DMS53 treated with DMSO at 0.1 percent for 48 hours (cell line): ENCODE measurements around the gene MTHFSD.

Experiments used
- DNase-seq: peaks from one replicate; lab custom pipeline; 2025; ENCODE audit not compliant: unreplicated experiment; lab: John Stamatoyannopoulos, UW

Gene MTHFSD

DNA sequence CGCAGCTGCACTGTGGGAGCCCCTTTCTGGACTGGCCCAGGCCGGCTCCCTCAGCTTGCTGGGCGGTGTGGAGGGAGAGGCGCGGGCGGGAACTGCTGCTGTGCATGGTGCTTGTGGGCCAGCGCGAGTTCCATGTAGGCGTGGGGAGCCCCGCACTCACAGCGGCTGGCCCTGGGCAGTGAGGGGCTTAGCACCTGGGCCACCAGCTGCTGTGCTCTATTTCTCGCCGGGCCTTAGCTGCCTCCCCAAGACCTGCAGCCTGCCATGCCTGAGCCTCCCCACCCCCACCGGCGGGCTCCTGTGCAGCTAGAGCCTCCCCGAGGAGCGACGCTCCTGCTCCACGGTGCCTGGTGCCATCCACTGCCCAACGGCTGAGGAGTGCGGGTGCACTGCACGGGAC, 1.7 kb downstream of the MTHFSD start:
- DNase-seq: no peak

DNA sequence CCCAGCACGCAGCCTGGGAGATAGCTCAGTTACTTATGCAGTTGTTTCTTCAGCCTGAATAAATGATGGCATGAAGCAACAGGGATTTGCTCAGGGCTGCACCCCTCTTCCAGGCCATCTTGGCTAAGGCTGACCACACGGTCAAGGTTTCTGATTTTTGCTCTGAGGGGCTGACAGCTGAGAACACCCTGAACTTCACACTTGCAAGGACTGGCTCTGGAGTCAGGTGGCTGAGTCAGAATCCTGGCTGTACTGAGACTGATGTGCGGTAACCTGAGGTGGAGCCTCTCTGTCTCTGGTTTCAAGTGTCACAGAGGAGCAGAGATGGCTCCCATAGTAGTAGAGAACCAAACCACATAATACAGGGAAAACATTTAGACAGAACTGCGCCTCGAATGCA, 4.8 kb downstream of the MTHFSD start:
- no peak for DNase-seq

DNA sequence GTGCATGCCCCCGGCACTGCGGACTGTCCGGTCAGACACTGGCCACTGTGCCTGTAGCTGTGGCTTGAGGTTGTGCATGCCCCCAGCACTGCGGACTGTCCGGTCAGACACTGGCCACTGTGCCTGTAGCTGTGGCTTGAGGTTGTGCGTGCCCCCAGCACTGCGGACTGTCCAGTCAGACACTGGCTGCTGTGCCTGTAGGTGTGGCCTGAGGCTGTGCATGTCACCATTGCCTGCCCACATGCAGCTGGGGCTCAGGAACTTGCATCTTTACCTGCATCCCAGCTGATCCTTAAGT, 5.2 kb downstream of the MTHFSD start:
- no peak for DNase-seq

DNA sequence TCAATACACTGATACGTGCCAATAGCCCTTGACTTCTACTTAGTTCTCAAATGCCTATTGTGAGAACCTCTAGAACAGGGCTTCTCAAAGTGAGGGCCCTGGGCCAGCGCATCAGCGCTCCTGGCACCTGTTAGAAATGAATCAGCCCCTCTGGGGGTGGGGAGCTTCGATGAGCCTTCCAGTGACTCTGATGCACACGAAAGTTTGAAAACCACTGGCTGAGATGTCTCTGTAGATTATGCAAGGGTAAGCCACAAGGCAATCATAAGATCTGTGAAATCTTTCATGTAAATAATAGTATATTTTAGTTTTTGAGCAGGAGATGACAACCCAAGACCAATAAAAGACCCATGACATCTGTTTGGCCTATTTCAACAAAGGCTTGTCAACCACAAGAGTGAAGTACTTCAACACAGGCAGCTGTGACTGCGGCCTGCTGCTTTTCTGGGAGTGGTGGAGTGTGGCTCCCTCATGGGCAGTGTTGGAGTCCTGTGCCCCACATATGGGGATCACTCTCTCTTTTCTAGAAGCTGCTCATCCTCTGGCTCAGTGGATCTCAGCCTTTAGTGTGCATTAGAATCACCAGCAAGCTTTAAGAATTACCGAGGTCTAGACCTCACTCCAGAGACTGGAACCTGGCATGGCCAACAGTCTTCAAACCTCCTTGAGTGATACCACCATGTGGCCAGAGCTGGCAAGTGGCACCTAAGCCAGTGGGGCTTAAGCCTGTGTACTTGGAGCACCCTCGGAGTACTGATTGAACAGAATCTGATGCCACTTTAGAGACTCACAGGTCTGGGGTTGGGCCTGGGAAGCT, 5.8 kb downstream of the MTHFSD start:
- no peak for DNase-seq

DNA sequence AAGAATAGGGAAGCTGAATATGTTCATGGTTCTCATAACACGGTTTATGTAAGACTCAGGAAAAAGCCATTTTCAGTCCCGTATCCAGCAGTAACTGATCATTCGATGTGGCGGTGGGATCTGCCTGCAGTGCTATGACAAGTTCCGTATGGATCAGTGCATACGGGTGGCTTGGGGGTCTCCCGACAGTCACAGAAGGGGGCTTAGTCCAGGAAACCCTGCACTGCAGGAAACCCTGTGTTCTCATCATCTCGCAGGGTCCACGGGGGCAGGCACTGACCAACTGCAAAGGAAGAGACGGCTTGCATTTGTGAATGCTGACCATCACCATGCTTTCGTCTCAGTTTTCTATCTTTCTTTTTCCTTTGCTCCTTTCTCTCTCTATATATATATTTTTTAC, 7.7 kb downstream of the MTHFSD start:
- DNase-seq: no peak

DNA sequence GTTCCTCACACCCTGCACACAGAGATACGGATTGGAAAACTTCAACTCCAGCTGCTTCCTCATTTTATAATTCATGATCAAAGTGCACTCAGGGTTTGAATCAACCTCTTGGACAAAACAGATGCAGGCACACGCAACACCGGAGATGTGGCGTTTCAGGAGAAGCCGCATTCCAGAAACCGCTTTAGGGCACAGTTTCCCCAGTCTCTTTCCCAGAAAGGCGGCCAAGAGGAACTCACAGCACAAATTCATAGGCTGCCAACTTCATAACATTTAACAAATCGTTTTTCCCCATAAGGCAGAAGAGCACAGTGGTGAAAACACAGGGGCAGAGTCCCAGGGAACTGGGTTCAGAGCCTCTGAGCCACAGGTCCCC, 8.4 kb downstream of the MTHFSD start:
- DNase-seq: no peak

DNA sequence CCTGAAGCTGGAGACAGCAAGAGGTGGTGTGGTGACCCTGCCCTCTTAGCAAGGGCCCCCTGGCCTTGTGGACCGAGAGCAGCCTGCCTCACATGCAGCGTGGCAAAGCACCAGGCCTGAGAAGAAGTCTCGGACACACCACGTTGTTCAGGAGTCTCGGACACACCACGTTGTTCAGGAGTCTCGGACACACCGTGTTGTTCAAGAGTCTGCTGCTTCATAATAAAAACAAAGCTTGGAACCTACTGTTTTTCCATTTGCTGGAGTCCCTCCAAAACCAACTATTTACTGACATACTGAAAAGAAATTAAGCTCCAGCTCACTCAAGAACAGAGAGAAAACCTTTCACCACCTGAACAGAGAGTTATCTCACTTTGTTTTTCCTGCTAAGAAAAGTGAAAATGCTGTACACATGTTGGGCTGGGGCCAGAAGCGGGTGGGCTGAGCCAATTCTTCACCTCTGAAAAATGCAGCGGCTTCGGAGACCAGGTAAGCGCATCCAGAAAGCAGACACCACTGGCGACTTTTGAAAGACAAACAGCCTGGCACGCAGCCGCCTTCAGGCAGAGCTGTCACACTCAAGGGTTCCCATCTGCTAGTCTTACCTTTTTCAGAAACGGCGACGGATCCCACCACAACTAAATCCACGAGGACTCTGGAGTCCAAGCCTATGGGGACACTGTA, 8.9 kb downstream of the MTHFSD start:
- DNase-seq: no peak

DNA sequence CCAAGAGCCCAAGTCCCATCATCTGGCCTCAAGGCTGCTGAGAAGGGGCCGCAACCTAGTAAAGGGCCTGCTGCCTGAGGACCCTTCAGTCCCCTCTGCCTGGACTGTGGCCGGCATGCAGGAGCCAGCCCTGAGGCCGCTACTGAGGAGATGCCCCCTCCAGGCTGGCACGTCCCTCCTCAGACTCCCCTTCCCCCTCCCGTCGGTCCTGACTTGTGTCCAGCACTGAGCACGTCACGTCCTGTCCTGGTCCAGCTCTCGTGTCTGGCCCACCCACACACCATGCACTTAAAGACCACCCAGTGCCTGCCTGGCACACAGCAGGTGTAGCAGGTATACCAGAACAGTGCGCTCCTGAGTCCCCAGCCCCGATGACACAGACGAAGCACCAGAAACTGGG, 9.6 kb downstream of the MTHFSD start:
- DNase-seq: no peak

DNA sequence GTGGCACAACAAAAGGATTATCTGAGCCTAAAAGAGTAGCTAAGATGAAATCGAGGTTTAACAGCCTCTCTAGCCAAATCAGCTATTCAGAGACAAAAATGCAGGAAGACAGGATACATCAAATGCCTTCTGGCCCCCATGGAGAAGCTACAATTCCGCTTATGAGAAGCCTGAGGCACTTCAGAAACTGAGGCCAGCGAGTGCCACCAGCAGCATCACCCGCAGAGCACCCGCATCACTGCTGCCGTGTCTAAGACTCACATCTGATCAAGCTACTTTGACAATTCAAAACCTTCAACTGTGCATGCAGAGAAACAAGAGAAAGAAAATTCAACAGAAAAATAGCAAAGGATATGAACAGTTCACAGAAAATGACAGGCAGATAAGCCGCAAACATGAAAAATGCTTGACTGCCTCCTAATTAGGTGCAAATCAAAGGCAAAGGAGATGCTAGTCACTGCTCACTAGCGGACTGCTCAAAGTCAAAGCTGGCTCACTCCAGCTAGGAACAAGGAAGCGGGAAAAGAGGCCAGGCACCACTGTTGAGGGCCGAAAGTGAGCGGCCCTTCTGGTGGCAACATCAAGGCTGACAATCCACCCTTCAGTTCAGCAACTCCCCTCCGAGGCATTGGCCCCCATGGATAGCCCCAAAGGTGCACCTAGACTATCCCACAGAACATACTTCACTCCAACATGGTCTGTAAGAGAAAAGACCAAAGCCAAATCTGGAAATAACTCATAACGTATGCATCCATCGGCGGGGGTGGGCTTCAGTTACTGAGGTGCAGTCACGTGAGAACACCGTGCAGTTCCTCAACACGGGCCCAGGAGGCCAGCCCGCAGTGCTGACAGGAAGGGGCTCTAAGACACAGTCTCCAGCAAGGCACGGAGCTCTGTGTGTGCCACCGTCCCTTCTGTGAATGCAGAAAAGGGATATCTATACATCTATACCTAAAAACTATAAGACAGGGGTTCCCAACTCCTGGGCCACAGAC, 12.0 kb downstream of the MTHFSD start:
- no peak for DNase-seq

DNA sequence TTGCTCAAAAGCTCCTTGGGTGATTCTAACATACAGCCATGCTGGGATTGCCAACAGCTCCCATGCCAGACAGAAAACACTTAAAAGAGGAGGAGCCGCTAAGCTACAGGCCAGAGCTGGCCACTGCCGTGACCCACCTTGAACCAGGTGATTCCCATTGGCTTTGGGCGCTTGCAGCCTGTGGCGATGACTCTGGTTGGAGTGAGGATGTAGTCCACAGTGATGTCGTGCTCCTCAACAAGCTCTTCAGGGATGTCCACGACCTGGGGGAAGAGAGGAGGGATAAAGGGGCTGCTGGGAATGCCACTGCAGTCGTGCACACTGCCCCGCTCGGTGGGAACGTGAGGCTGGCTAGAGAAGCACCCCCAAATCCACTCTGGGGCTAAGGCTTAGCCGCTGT, 13.5 kb downstream of the MTHFSD start:
- no peak for DNase-seq

DNA sequence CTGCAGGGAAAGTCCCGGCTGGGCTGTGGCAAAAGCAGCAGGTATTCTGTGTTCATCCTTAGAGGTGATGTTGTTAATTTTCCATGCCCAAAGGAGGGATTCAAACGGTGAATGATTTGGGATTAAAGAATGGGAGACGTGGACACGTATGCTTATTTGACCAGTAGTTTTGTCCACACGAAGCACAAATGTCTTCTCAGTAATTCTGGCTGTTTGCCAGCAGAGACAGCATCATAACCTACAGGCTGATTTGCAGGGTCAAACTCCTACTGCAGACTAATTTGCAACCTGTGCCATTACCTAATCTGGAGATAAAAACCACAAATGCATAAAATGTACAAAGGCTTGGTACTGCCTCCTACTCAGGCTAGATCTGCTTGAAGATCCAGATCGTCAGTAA, 14.1 kb downstream of the MTHFSD start:
- DNase-seq: no peak

DNA sequence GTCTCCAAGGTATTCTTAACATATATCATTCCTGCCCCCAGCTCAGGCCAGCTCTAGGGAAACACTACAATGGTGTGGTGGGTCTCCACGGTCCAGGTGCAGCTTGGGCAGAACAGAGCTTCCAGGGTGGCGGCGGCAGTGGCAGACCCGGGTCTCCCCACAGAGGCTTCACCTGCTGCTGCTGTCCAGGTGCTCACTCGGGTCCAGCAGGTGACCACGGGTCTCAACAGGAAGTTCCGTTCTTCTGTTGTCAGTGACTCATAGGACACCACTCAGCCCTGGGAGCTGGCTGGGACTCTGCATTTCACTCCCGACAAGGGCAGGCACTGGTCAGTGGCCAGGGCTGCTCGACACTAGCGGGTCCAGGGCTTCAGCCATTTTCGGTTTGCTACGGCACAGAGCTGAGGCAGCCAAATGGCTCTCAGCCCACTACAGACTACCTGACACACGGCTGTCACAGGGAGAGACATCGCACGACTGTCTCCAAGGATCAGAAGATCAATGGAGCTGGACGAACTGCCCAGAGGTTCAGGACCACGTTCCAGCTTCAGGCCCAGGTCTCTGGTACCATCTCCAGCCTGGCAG, 16.7 kb downstream of the MTHFSD start:
- DNase-seq: no peak

DNA sequence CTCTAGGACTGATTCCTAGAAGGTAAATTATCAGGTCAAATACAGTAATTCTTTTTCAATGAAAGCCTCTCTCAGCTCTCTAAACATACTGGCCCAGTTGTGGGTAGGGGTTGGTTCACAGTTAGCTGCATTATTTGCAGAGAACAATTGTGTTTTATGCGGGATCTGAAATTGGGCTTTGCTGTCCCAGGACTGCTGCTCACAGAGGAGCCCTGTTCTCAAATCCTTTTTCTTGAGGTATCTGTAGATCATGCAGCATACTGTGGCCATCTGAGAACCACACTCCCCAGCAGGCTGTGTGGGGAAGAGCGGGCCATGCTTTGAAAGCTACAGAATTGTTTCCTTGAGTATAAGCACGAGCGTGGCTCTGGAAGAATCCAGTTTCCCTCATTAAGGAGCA, 17.5 kb downstream of the MTHFSD start:
- no peak for DNase-seq

DNA sequence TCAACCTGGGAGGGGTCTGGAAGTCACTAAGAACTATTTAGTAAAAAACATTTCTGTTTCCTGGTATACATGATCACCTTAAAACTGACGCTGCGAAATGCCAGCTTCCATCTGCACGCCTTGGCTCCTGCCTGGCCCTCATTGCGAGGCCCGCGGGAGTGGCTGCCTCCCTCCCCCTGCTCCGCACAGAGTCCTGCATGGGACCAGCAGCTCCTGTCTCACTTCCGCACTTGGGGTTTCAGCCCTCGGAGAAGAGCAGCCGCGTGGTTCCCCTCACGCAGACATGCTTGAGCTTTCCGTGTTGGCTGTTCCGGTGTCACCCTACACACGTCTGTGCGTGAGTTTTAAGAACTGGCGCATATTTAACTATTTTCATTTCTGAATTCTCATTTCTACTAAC, 18.4 kb downstream of the MTHFSD start:
- DNase-seq: no peak

DNA sequence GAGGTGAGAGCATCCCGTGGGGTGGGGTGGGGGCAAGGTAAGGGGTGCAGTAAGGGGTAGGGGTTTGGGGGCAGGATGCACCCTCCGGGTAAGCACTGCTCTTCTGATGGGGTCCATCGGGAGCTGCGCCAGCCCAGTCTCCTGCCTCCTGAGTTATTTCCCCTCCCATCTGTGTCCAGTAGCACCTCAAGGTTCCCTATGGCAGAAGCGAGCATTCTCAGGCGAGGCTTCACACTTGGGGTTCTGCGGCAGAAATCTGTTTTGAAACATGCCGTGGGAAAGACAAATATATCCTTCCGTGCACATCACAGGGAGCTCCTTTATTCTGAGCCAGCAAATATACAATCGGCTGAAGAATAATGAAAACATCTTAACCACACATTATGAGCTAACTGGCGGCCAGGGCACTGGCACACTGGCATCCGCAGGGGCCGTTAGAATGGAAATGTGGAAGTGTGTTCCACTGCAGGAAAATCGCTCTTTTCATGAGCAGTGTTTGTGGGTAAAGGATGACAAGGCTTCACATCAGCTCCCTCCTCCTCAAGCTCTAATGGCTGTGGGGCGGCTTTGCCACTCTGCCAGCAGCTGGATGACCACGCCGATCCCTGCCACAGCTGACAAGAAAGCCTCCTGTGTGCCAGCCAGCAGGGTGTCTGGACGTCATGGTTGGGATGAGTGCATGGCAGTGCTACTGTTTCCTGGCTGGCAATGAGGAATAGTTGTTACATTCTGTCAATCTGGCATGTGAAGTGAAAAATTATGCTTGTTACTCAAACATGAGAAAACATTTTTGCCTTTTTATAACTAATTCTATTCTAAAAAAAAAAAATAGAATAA, 20.0 kb downstream of the MTHFSD start:
- no peak for DNase-seq

DNA sequence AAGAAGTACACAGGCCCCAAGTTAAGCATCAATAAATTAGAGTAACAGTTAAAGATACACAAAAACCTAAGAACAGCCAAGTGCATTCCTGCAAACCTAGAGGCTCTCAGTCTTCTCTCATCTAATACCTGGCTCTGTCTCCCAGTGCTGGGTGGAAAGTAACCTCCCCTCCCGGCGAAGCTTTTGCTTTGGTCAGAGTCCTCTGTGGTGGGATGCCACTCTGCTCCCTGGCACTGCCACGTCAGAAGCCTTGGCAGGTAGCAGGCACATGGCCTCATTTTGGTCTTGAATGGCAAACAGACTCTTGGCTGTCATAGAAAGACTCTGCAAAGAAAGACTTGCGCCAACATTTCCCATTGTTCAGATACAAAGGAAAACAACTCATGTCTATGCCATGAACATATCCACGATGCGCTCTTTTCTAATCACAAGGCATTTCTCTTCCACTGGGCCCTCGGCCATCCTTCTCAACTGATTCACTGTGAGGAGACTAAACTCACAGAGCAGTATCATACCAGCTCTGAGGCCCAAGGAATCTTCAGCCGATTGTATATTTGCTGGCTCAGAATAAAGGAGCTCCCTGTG, 21.2 kb downstream of the MTHFSD start:
- DNase-seq: no peak

DNA sequence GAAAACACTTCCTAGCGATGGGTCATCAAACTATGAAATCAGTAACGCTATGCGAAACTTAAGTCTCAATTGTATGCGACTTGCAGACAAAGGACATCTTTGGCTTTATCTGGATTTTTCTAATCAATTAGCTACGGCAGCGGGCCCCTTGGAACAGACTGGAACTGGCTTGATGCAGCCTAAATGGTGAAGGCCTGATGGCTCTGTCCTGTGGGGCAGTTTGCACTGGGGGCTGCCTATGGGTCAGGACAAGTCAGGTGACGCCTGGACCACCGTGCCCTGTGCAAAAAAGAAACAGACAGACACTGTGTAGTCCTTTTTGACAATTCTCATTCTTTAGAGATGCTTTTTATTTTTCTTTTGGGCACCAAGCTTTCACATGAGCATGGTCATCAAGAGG, 22.0 kb downstream of the MTHFSD start:
- no peak for DNase-seq

DNA sequence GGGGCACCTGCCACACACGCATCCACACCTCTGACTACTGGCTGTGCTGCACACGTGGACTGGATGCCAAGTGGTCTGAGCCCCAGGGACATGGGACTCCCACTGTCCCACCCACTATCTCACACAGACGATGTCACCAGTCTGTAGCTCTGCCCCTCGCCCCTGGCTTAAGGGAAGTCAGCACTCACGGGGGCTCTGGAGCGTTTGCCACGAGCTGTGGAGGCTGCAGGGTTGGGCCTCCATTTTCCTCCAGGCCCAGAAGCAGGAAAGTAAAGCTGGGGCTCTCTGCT, 22.6 kb downstream of the MTHFSD start:
- DNase-seq: no peak

DNA sequence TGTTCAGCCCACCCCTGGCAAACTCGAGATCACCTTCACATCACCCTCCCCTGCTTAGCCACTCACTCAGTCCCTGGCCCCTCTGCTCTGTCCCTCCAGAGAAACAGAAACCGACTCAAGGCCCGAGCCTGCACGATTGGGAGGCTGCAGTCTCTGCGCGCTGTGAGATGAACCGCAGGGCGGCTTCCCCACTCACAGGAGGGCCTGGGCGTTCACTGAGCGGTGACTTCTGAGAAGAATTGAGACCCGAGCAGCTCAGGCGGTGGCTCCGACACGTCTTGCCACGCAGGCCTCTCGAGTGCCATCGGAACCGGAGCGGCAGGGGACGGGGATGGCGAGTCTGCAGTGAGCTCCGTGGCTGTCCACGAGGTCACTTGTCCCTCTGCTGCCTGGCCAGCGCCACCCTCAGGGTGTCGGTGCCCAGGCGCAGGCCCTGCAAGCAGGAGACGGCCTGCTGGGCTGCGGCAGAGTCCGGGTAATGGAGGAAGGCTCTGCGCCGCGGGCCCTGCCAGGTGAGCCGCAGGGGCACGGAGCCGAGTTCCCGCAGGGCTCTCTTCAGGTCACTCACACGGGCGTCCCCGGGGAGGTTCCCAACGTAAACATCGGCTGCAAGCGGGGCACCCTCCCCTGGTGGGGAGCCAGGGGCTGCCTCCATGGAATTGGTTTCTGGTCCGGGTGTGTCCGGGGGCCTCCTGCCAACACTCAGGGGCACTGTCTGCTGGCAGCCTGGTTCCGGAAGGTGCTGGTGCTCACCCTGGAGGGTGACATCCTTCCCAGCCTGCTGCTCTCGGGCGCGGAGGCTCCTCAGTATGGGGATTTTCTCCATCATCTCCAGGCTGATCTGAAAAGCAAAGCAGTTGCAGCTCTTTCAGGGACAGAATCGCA, 23.2 kb downstream of the MTHFSD start:
- no peak for DNase-seq

DNA sequence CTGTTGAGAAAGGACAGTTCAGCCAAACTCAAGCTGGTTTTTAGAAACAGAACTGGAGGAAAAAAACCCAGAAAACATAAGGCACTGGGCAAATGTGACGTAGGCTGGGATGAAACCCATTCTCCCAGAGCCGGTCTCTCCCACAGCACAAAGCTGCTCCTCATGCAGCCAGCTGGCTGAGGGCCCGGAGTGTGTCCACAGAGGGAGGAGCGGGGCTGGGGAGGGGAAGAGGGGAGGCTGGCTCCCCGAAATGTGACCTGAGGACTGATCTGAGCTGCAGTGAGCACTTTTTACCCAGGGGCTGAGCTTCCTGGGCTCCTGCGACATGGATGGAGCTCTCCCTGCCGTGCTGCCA, 23.9 kb downstream of the MTHFSD start:
- DNase-seq: no peak
